Heart right ventricle (tissue), 16 donors: ENCODE results near the gene FAM20C. TPM values are rescaled to one million over a fixed set of nuclear protein-coding genes. Genes with fewer than 3 reads are reported as not detected.

ENCODE experiments used
- ATAC-seq, 8 donors: fragments of 200-7000 bp; cut with Tn5 transposase; one replicate each; pipeline ENCODE4 v1.9.1; 2020; ENCODE audit warnings: mild to moderate bottlenecking in 8 of 8, moderate library complexity in 8 of 8, moderate number of reproducible peaks in 1 of 8
- DNase-seq, 2 donors: peaks; one replicate each; pipeline ENCODE4 v3.0.0-alpha.2; 2020
- H3K27ac ChIP-seq, 10 donors: fragments of 200-600 bp; sonication (generic) in 2 of 10; one replicate each; pipeline versions ENCODE4 v1.5.0 to v1.8.0; 2020 to 2022; ENCODE audit warnings: mild to moderate bottlenecking in 3 of 10
- H3K27me3 ChIP-seq, 7 donors: fragments of 200-600 bp; one replicate each; pipeline ENCODE4 v1.8.0; 2021 to 2022; ENCODE audit warnings: mild to moderate bottlenecking in 2 of 7
- H3K36me3 ChIP-seq, 9 donors: fragments of 200-600 bp; sonication (generic) in 1 of 9; one replicate each; pipeline versions ENCODE4 v1.5.0 to v1.8.0; 2020 to 2022; ENCODE audit warnings: mild to moderate bottlenecking in 2 of 9
- H3K4me1 ChIP-seq, 9 donors: fragments of 200-600 bp; sonication (generic) in 1 of 9; one replicate each; pipeline versions ENCODE4 v1.5.0 to v1.8.0; 2020 to 2022; ENCODE audit warnings: mild to moderate bottlenecking in 4 of 9
- H3K4me3 ChIP-seq, 10 donors: fragments of 200-600 bp; sonication (generic) in 2 of 10; one replicate each; pipeline versions ENCODE4 v1.5.0 to v1.8.0; 2020 to 2022; ENCODE audit warnings: mild to moderate bottlenecking in 7 of 10, moderate library complexity in 2 of 10
- H3K9me3 ChIP-seq, 11 donors: fragments of 200-600 bp in 10 of 11; sonication (generic) in 2 of 11; one replicate each; pipeline versions ENCODE4 v1.5.0 to v1.8.0; 2013 to 2022; ENCODE audit warnings: mild to moderate bottlenecking in 2 of 11, control low read depth in 1 of 11, moderate library complexity in 1 of 11
- WGBS, 2 donors: extraction: QIAGEN DNeasy Blood & Tissue Kit; methylation state at CpG; one replicate each; pipeline ENCODE4 v1.1.7; 2013; ENCODE audit warnings: inconsistent platforms in 1 of 2; 5-methylcytosine and 5-hydroxymethylcytosine counted together
- intact Hi-C, 10 donors: fragments of 100-400 bp; cut with DNase I; formaldehyde crosslinking; loops; one replicate each; pipeline versions ENCODE4 v1.11.1 to v1.14.2; 2022
- polyA plus RNA-seq, 2 donors: library from polyadenylated mRNA; stranded (reverse); fragments of 200-250 nt; gene quantifications; one replicate each; pipeline ENCODE4 v1.2.3, GENCODE V29; 2013
- total RNA-seq, 10 donors: library from RNA; stranded (reverse); fragmentation: NEBNext Ultra II Directional in 3 of 10; extraction: Animal tissue kit (Norgen Biotek cat#: 25700) in 3 of 10; gene quantifications; one replicate each; pipeline versions ENCODE4 v1.2.1 to v1.2.4, GENCODE V29; 2021 to 2023
- TF ChIP-seq, protein P1 (sequence below), 9 donors: fragments of 200-600 bp; sonication (generic) in 2 of 9; IDR thresholded peaks; one replicate each; pipeline versions ENCODE4 v1.5.0 to v1.8.0; 2021 to 2022; ENCODE audit warnings: antibody characterized with exemption in 9 of 9, mild to moderate bottlenecking in 5 of 9, moderate library complexity in 1 of 9
- donor health status: Arrhythmogenic right ventricular cardiomyopathy.
- donor health status: ischemic (EF 13 %, LVEDD 7.1; RV severe dilation, severe dysfunction).
- donor health status: healthy with polysubstance abuse.
- donor health status: DM: no; HTN: yes; CAD: no.
- donor health status: DM: no; HTN: no; CAD: no.
- donor health status: ischemic (EF 25% LVEDD 6.9; RV normal size, moderate dysfunction).
- donor health status: ischemic (EF 25% LVEDD 5.7; RV mildly dilated, moderate dysfunction).
- donor health status: healthy.
- donor health status: DM: yes; HTN: yes; CAD: no.
- donor health status: Ischemic cardiomyopathy.
- donor health status: ischemic (EF 35%, LVEDD 5.7; RV mildly dilated, moderate dysfunction).
- donor health status: nonischemic (EF 11% LVEDD 7.7; RV severe dilation, severe dysfunction).
- donor health status: DM: yes; HTN: yes; CAD: no.
- donor health status: PGD.
- donor health status: ischemic (EF 29% LVEDD 5.4; RV normal size, mild dysfunction).
- donor health status: nonischemic (EF 23%, LVEDD 6.1; RV moderate dilation, normal function).

The FAM20C gene
- total and polyA plus RNA-seq, 12 donors = 12.4 to 59.8 (median 19.2) TPM

DNA sequence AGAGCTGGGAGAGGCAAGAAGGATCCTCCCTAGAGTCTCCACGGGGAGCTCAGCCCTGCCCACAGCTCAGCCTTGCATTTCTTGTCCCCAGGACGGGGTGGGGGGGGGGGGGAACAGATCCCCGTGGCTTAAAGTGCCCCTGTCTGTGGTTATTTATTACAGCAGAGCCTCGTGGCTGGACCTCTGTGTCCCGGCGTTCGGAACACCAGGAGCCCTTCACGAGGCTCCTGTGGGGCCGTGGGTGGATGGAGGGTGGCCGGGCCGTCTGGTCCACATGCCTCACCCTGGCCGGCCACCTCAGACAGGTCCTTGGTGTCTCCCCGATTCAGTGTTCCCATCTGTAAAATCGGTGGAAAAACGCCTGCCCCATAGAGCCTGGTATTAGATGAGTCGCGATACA lies 37.9 kb downstream of the FAM20C start:
- no peak overlapping the region for H3K4me3 ChIP-seq
- H3K27me3 ChIP-seq = no peaks in the 10 kb centered on the region
- ATAC-seq (no peak), DNase-seq (no peak)
- 85 to 88% methylated on average over 17 of the region's 17 CpGs for WGBS, 2 donors
- H3K4me1 ChIP-seq = peaks cover 28 to 73% (median 52%) of the 10 kb centered on the region in 9 donors
- TF ChIP-seq, protein P1, sequence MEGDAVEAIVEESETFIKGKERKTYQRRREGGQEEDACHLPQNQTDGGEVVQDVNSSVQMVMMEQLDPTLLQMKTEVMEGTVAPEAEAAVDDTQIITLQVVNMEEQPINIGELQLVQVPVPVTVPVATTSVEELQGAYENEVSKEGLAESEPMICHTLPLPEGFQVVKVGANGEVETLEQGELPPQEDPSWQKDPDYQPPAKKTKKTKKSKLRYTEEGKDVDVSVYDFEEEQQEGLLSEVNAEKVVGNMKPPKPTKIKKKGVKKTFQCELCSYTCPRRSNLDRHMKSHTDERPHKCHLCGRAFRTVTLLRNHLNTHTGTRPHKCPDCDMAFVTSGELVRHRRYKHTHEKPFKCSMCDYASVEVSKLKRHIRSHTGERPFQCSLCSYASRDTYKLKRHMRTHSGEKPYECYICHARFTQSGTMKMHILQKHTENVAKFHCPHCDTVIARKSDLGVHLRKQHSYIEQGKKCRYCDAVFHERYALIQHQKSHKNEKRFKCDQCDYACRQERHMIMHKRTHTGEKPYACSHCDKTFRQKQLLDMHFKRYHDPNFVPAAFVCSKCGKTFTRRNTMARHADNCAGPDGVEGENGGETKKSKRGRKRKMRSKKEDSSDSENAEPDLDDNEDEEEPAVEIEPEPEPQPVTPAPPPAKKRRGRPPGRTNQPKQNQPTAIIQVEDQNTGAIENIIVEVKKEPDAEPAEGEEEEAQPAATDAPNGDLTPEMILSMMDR (IDR thresholded peaks at IDR 0.05) = no peak
- no peaks in the 10 kb centered on the region for H3K9me3 ChIP-seq
- peak overlapping the region in 6 of 10 donors; percentile 1 to 90 (median 62) for H3K27ac ChIP-seq
- H3K36me3 ChIP-seq = peaks cover 0 to 17% (median 0%) of the 10 kb centered on the region in 9 donors
- intact Hi-C loops = loop anchor here in 1 of 10 donors (5.0 kb wide), 1 partner anchor 38 kb away; the partner anchor contains the start of gene FAM20C

DNA sequence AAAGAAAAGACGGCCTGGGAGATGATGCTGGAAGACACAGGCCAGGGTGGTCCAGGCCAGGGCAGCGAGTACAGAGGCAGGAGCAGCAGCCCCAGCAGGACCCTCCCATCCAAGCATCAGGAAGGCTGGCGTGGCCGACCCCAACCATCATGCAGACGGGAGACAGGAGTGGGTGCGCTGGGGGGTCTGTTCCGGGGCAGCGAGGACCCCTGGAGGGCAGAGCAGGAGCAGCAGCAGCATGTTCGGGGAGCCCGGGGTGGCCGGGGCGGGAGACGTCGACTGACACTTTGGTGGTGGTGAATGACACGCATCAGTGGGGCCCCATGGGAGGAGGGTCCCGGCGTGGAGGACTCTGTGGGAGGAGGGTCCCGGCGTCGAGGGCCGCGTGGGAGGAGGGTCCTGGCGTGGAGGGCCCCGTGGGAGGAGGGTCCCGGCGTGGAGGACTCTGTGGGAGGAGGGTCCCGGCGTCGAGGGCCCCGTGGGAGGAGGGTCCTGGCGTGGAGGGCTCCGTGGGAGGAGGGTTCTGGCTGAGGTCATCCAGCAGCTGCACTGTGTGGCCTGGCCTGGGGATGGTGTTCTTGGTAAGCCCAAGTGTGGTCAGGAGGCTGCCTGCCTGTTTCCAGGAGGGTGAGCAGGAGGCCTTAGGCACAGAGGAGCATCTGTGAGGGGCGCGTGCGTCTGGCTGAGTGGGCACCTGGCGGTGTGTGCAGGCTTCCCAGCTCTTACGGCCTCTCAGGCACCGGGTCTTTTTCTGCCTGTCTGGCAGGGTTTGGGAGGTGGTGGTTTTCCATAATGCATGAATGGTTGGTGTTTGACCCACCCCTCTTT lies 38.9 kb downstream of the FAM20C start:
- 79 to 81% methylated on average over 34 to 38 of the region's 38 CpGs for WGBS, 2 donors
- ATAC-seq (no peak), DNase-seq (no peak)
- Histone ChIP-seq H3K27me3 (no peaks in the 10 kb centered on the region), H3K4me1 (peaks cover 37 to 83% (median 60%) of the 10 kb centered on the region in 9 donors), H3K36me3 (peaks cover 0 to 22% (median 0%) of the 10 kb centered on the region in 9 donors), H3K9me3 (no peaks in the 10 kb centered on the region), H3K4me3 (no peak overlapping the region), H3K27ac (peak overlapping the region in 5 of 10 donors; percentile 20 to 90 (median 84))
- TF ChIP-seq, protein P1 (IDR thresholded peaks at IDR 0.05) = peak in 7 of 9 donors; percentile 9 to 37 (median 19)
- intact Hi-C loops = loop anchor here in 1 of 10 donors (5.0 kb wide), 1 partner anchor 39 kb away; the partner anchor contains the start of gene FAM20C

DNA sequence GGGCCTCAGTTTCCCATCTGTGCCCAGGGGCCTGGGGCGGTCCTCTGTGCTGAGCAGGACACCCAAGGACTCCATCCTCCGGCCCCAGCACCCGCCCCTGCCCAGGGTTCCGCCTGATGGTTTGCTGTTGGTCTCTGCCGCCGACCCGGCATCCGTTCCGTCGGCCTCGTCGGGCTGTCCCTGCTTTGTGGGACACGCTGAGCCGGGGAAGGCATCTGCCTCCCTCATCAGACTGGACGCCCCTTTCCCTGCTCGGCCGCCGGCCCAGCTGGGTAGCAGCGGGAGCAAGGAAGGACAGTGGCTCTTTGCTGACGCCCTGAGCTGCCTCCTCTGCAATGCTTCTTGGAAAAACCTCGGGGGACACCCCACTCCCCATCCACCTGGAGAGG lies 39.5 kb downstream of the FAM20C start:
- DNase-seq = no peak
- intact Hi-C loops = loop anchor here in 1 of 10 donors (5.0 kb wide), 1 partner anchor 40 kb away; the partner anchor contains the start of gene FAM20C
- H3K27me3 ChIP-seq = no peaks in the 10 kb centered on the region
- TF ChIP-seq, protein P1 (IDR thresholded peaks at IDR 0.05) = no peak
- H3K27ac ChIP-seq = peak overlapping the region in 7 of 10 donors; percentile 76 to 90 (median 85)
- H3K36me3 ChIP-seq = peaks cover 0 to 20% (median 0%) of the 10 kb centered on the region in 9 donors
- H3K9me3 ChIP-seq = no peaks in the 10 kb centered on the region
- no peak for ATAC-seq
- no peak overlapping the region for H3K4me3 ChIP-seq
- H3K4me1 ChIP-seq = peaks cover 37 to 83% (median 60%) of the 10 kb centered on the region in 9 donors
- WGBS, 2 donors = 84 to 88% methylated on average over 21 of the region's 21 CpGs

DNA sequence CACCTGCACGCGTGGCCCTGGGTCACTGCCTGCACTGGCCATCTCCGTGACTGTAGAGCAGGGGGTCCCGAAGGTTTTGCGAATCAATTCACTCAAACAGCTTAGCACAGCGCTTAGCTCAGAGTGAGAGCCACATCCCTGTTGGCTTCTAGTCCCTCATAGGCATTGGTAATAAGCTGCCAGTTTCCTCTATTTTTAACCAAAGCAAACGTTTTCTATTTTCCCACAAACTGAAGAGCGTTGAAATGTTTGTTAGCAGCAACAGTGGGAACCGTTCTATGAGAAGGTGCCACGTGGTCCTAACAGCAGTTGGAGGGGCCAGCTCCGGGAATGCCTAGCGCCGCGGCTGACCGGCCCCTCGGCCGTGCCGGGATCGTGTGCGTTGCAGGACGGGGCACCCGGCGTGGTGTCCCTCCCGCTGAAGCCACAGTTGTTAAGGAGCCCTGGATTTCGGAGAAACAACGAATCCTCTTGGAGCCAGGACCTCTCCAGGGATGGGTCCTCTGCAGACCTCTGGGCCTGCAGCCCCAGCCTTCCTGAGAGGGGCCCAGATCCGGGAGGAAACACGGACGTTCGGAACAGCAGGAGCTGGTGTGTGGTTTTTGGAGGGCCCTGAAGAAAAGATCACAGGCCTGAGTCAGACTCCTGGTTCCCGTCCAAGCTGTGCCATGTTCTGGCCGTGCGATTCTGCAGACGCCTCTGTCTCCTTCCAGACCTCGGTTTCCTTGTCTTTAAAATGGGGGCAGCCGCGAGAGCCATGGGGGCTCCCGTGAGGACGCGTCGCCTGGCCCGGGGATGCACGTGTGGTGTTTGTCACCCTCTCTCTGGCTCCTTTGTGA lies 40.3 kb downstream of the FAM20C start:
- WGBS, 2 donors = 65 to 73% methylated on average over 43 of the region's 43 CpGs
- Histone ChIP-seq H3K4me1 (peaks cover 37 to 83% (median 60%) of the 10 kb centered on the region in 9 donors), H3K27me3 (no peaks in the 10 kb centered on the region), H3K36me3 (peaks cover 0 to 18% (median 0%) of the 10 kb centered on the region in 9 donors), H3K27ac (peak overlapping the region in 9 of 10 donors; percentile 64 to 90 (median 84)), H3K9me3 (no peaks in the 10 kb centered on the region), H3K4me3 (peak overlapping the region in 4 of 10 donors; percentile 1 to 24 (median 16))
- intact Hi-C loops = loop anchor here in 1 of 10 donors (5.0 kb wide), 1 partner anchor 40 kb away; the partner anchor contains the start of gene FAM20C
- ATAC-seq (peak in 1 of 8 donors; percentile 1), DNase-seq (no peak)
- TF ChIP-seq, protein P1 (IDR thresholded peaks at IDR 0.05) = no peak
